Stimulated activated CD4-positive, alpha-beta T cell treated with anti-CD3 and anti-CD28 coated beads, Interleukin-15, amount 100 ng/mL, for 48 hours (primary cell): ENCODE data around the gene ZXDC.

Source experiments
- DNase-seq, 2 donors: peaks; one replicate each; pipeline ENCODE4 v3.0.0-alpha.2; 2020; ENCODE audit warnings: low read depth in 2 of 2

Gene ZXDC

DNA sequence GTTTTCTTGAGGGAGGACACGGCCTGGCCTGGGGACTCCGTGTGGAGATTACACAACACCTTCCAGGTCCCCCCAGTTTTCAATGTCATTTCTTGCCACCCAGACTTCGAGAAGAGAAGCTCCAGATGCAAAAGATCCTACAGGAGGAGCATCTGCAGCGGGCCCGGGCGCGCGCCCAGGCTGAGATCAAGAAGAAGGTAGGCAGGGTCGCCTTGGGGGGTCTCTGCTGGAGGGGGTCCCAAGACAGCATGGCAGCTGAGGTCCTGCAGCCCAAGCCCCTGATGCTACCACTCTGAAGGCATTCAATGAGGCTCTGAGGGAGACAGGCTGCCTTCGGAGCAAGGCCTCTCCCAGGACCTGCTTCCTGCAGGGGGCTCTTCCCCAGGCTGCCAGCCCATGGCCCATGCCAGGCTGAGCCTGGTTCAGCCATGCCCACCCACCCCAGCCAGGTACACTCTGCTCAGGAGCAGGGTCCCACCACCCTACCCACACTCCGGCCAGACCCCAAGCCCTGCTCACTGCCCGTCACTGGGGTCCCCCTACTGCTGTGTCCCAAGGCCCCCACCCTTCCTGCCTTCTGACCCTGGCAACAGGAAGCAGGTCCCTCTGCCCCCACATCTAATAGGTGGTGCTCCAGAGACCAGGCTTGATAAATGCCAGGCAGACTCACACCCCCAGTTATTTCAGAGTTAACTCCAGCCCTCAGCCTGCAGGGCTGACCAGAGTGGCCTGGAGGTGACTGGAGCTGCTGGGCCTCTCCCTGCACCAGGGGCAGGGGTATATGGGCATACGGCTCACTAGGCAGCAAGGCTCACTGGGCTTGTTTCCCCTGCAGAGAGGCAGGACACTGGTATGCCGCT is 40.0 kb downstream of the ZXDC start:
- no peak for DNase-seq

DNA sequence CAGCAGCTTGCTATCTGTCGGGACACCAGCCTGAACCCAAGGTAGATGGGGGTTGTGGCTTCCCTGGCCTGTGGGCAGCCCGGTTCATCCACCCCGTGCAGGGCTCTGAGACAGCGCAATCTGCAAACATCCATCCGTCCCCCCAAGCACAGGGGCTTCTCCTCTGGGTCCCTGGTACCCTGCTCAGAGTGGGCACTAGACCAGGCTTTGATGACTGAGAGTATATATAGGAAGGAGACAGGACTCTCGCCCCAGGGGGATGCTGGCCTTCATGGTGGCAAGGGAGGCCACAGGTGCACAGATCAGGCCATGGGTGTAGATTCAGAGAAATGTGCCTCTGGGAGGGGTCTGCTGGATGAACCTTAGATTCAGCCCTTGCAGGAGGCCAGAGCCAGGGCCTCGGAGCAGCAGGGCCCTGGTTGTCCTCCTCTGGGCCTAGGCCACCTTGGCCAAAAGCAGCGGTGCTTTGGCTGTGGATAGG is 40.7 kb downstream of the ZXDC start:
- no peak for DNase-seq

DNA sequence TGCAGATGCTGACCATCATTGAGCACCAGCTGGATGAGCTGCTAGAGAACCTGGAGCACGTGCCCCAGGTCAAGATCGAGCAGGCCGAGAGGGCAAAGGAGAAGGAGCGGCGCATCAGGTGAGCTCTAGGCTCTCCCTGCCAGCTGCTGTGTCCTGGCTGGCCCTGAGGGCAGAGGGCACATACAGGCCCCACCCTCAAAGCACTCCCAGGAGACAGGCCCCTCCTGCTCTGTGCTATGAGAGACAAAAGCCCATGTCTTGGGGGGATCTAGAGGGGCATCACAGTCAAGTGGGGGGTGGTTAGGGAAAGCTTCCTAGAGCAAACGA is 41.5 kb downstream of the ZXDC start:
- DNase-seq: no peak

DNA sequence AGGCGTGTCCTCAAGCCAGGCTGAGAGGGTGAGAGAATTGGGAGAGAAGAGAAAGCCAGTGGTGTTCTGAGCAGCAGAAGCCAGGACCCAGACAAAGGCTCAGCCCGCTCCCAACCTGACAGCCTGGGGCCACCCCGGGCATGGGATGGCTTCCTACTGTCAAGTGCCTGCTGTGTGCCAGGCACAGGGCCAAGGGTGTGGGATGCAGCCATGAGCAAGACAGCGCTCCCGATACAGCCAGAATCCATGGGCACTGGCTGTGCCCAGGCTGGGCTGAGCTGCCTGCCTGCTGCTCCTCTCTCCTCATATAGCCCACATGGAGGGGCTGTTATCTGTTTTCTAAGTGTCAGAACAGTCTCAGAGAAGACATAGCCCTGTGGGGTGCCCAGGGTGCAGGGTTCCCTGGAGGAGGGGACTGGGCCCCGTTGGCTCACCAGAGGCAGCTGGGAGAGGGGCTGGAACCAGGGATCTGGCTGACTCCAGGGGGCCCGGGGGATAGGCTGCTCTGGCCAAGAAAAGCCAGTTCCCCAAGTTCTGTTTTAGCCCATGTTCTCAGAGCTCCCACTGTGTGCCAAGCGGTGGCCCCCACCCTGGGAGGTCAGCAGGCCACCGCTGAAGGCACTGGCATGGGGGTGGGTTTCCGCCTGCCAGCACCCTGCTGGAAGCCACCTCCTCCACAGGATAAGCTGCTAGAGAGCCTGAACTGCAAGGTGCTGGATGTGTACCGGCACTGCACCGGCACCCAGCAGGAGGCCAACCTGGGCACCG is 42.0 kb downstream of the ZXDC start:
- no peak for DNase-seq

DNA sequence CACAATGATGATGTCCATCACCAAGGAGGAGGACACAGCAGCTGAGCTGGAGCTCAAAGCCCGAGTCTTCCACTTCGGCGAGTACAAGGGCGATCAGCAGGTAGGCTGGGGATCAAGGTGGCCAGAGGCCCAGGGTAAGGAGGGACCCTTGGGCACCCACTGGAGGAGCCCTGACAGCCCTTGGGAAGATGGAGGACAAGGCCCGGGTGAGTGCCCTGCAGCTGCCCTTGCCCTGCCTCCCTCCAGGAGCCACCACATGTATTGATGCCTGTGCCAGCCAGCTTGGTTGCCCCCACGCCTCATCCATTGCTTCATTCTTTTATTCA is 42.6 kb downstream of the ZXDC start:
- DNase-seq: no peak

DNA sequence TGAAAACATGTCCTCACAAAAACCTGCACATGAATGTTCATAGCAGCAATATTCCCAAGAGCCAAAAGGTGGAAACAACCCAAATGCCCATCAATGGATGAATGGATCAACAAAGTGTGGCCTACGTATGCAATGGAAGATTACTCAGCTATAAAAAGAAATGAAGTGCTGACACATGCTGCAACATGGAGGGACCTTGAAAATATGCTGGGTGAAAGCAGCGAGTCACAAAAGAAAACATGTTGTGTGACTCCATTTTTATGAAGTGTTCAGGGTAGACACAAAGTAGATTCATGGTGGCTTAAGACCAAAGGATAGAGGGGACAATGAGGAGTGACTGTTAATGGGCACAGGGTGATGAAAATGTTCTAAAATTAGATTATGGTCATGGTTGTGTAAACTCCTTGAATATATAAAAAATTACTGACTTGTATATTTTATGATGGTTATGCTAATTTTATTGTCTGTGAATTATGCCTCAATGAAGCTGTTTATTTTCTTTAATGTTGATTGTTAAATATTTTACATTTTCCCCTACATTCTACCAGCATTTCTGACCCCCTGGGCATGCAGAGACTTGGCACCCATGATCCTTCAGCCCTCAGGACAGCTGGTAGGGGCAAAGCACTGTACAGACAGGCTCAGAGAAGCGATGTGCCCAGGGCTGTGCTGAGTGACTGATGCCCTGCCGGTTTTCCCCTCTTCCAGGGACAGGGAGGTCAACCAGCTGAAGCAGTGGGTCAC is 43.2 kb downstream of the ZXDC start:
- DNase-seq: no peak

DNA sequence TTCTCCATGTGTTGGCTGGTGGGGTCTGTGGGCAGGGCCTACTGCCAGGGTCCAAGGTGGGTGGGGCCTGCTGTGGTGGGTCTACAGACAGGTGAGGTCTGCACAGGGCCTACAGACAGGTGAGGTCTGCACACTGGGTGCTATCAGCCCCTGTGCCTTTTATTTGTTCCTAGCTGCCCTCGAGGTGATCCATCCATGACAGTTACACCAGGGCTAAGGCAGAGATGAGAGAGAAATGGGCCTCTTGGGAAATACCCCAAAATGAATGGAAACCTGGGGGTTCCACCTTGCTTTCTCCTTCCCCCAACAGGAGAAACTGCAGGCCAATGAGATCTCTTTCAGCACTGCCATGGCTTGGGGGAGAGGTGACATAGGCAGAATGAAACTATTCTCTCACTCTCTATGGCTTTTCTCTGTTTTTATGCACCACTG is 44.6 kb downstream of the ZXDC start:
- DNase-seq: no peak

DNA sequence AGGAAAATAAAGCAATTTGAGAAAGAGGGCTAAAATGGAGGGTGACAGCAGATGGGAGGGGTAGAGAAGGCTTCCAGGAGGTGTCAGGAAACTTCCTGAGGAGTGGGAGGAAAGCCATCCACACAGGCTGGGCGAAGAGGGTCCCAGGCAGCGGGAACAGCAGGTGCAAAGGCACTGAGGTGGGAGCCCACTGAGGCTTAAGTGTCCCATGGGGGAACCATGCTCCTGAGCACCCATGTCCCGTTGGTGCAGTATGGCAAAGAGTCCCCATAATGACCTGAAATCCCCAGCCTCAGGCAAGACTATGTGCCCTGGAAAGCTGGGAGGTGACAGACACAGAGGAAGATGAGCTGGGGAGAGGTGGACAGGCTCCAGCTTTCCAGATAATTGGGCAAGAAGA is 50.9 kb downstream of the ZXDC start:
- no peak for DNase-seq

DNA sequence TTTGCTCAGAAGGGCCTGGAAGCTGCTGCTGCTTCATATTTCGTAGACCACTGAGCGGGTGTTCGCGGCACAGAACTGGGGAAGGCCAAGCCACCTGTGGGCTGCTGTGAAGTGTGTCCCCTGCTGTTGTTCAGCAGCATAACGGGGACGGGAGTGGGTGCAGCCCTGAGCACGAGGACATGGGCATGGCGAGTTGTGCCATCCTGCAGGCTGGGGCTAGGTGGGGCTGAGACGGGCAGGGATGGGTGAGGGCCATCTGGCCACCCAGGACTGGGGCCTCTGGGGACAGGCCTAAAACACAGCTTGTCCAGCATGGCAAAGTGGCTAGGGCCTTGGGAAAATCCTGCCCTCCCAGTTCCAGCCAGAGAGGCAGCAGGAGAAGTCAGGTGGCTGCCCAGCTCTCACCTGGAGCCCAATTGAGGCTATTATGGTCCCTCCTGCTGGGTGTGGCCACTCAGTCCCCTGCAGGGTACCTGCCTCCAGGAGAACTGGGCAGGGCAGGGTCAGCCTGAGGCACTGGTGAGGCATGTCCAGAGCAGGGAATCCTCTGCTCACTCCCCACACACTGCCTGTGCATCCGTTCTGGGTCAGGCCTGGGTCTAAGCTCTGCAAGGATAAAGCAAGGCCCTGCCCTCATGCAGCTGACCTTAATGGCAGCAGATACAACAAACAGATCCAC is 51.5 kb downstream of the ZXDC start:
- DNase-seq: no peak

DNA sequence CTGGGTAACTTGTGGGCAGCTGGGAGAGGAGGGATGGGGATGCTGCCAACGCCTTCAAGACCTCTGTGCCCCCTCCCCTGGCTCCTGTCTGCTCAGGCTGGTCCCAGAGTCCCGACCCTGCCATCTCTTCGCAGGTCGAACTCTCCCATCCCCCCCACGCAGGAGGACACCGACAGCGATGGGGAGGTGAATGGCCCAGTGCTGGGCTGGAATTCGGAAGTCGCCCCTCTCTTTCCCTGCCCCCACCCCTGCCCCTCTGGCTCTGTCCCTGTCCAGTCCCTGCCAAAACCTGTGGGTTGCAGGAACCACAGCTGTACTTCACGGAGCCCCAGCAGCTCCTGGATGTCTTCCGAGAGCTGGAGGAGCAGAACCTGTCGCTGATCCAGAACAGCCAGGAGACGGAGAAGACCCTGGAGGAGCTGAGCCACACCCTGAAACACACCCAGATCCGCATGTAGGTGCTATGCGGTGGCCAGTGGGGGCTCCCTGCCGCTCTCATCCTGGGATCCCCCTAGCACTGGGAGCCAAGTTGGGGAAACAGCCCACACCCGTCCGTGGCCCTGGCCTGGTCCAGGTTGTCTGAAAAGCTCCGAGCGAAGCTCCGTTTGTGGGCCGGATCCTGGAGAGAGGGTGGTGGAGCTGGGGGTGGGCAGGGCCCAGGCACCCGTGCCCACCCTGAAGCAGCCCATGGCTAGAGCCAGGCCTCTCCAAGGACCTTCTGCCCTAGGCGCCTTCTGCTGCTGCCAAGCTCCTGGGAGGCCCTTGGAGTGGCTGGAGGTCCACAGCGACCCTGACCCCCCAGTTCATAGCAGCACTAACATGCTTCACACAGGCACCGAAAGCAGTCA is 52.3 kb downstream of the ZXDC start:
- no peak for DNase-seq

DNA sequence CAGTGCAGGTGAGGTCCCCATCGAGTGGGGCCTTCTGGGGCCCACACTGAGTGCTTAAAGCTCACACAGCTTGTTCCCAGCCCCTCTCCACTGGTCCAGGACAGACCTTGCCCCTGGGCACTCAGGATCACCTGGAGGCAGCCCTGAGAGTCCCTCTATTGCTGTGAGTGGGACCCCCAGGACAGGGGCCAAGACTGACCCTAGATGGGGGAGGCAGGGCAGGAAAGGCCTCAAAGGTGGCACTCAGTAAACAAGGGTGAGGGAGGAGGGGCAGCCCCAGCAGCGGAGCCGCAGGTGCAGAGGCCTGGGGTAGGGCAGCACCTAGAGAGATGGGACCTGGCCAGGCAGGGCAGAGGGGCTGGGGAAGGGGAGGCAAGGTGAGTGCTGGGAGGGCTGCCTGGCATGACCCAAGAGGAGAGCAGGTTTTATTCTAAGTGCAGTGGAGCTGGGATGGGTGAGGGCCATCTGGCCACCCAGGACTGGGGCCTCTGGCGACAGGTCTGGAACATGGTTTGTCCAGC is 53.1 kb downstream of the ZXDC start:
- no peak for DNase-seq

DNA sequence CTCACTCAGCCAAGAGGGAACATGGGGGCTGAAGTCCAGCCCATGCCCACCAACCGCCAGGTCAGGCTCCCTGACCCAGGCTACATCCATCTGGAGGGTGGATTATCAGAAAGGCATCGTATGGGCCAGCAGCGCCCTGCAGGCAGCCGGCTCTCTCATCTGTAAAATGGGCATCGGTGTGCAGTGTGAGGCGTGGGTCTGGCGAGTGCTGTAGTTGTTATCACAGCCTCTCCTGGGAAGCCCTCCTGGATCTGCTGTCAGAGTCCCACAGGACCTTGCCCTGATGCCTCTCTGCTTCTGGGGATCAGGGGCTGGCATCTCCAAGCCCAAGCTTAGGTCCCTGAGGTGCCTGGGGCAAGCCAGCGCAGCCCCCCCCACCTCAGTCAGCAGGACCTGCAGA is 53.6 kb downstream of the ZXDC start:
- DNase-seq: no peak

DNA sequence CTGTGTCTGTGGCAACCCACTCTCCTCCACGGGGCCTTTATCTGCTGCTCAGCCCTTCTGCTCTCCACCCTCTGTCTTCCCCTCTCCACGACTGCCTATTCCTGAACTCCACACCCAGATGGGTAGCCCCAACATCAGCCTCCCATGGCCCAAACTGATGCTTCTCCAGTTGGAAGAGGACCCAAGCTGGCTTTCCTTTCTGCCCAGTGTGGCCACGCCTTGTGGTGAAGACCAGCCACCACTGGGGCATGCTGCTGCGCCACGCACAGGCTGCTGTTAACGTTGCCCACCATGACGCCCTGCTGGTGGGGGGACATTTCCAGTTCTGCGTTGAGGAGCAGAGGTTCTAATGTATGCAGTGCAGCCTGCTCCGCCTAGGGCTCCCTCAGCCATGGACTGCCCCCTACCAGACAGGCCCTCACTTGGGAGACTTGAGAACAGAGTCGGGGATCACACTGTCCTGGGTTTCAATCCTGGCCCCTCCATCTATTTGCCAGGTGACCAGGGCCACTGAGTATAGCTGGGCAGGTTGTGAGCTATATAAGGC is 54.0 kb downstream of the ZXDC start:
- no peak for DNase-seq

DNA sequence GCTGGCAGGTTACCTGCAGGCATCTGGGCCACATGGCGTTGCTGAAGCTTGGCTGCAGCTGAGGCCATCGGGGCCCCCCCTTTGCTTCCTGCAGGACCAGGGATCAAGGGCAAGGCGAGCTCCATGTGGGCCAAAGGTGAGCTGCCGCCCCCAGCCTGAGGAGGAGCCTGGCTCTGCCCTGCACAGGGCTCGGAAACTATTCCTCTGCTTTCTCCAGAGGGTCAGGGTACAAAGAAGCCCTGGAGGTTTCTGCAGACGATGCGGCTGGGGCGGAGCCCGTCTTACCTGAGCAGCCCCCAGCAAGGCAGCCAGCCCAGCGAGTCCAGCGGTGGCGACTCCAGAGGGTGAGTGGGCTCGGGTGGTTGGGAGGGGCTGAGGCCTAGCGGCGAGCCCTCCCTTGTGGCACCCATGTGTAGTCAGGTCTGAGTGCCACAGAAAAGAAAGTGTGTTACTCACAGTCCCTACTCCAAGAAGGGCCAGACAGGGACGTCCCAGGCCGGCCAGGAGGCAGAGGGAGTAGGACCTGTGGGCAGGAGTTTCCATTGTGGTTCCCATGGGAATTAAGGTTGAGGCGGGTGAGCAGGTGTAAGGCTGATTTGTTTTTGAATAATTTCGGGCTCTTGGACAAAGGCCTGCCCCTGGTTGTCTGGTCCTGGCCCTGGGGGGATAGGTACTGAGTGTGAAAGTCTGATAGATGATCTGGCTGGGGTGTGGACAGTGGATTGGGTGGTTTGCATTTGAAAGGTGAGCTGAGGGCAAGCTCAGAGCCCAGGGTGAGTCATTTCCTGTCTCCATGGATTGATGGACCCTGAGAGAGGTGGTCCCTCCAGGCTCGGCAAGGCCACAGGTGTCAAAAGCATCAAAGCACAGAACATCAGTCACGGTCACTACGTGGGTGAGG is 55.6 kb downstream of the ZXDC start:
- no peak for DNase-seq

DNA sequence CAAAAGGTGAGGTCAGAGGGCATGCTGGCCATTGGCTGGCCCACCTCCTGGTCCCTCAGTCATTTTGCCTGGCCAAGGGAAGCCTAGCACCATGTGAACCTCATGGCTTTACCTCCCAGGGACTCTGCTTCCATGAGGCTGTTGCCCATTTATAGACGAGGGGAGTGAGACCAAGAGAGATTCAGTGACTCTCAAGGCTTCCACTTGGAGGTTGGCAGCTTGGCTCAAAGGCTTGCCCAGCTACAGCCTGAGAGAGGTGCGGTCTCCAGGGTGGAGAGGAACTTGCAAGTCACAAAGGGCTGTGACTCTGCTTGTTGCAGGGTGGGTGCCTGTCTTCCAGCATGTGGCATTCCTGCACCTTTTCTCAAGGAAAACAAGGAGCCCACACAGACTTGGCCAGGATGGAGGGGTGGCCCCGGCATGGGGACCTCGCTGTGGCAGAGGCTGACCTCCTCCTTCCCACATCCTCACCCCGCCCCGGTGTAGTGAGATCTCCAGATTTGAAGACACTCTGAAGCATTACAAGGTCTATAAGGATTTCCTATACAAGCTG is 56.5 kb downstream of the ZXDC start:
- no peak for DNase-seq

DNA sequence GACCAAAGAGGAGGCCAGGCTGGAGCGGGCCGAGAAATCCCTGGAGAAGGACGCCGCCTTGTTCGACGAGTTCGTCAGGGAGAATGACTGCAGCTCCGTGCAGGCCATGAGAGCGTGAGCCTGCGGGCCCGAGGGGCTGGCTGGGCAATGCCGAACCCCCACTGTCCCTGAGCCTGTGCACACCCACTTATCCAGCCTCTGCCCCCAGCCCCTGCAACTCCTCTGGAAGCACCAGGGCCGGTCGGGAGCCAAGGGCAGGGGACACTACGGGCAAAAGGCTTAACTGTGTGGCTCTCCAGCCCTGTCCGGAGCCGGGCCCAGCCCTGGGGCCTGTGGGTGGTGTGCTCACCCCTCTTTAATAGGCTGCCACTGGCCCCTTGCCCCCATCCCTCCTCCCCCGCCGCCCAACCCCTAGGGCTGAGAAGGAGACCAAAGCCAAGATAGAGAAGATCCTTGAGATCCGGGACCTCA is 57.0 kb downstream of the ZXDC start:
- DNase-seq: no peak

DNA sequence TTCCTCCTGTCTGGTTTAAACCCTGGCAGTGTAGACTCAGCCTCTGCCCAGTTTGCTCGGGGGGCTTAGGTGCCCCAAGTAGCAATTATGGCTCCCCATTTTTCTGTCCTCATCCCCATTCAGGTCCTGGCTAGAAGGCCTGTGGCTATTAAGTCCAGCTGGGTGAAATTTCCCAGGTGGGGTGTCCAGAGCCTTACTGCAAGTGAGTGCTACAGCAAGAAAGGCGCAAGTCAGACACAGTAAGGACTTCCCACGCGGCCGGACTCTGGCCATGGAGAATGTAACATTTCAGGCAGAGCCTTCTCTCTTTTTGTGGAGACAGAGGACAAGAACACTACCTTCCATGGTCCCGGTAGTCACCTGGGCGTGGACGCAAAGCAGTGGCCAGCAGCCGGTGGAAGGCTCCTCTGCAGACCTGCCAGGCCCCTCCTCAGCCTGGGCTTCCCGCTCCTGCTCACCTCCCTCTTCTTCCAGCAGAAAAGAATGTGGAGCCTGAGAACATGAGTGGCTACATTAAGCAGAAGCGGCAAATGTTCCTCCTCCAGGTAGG is 57.6 kb downstream of the ZXDC start:
- no peak for DNase-seq

DNA sequence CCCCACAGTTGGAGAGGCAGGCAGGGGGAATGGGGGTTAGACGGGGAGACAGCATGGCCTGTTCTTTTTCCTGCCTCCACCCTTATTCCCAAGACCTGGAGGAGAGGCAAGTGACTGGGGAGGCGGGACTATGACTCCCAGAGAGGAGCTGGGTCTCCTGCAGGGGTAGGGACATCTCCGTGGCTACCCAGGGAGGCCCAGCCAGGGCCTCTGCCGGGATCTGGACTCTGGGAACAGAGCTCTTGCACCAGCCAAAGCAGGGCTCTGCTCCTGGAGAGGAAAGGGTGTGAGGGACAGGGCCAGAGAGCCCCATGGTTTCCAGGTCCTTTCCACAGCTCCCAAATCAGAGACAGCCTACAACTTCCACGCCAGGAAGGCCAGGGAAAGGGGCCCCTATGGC is 58.2 kb downstream of the ZXDC start:
- DNase-seq: no peak

DNA sequence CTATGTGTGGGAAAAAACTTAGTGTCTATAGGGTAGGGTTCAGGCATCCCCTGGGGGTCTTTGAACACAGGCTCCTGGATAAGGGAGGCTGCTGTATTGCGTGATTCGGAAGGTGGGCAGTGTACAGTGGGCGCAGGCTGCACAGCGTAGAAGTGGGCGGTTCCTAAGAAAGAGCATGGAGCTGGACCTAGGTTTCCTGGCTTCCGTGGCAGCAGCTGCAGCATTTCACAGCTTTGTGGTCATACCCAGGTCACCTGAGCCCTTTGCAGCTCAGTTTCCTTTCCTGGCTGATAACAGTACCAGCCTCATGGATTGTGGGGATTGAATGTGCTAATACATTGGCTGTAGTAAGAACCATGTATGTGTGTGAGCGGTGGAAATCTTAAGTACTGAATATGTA is 58.7 kb downstream of the ZXDC start:
- DNase-seq: no peak
